ENCODE results near the gene NQO2. TPM values are rescaled to one million over a fixed set of nuclear protein-coding genes. Genes with fewer than 3 reads are reported as not detected.

NQO2 gene
- total and polyA plus RNA-seq, 2 of the 13 experiments (the other 11 are each of a cell fraction or from before 2014, with no cell fraction given): 32.2 to 56.5 TPM

- peak; percentile 79; the same call in 1 of the 2 replicates for TF ChIP-seq ZNF710 (CRISPR knock-in tag; IDR thresholded peaks at IDR 0.05; ENCODE audit: borderline replicate concordance)
- TF ChIP-seq MAX (IDR thresholded peaks at IDR 0.05): peak; percentile 55; the same call in 1 of the 2 replicates
- no peak for TF ChIP-seq ZNF749 (CRISPR knock-in tag; IDR thresholded peaks at IDR 0.05; ENCODE audit: borderline replicate concordance)
- no peak for TF ChIP-seq ZNF446 (CRISPR knock-in tag; IDR thresholded peaks at IDR 0.05)
- TF ChIP-seq IKZF4 (CRISPR knock-in tag; IDR thresholded peaks at IDR 0.05; ENCODE audit: borderline replicate concordance, low read depth, not compliant biosample characterization): no peak
- TF ChIP-seq ZSCAN25 (CRISPR knock-in tag; IDR thresholded peaks at IDR 0.05): no peak
- no peak for TF ChIP-seq HNRNPK (IDR thresholded peaks at IDR 0.05; ENCODE audit: low read depth, low read length, poor library complexity, severe bottlenecking)
- TF ChIP-seq, protein P1, sequence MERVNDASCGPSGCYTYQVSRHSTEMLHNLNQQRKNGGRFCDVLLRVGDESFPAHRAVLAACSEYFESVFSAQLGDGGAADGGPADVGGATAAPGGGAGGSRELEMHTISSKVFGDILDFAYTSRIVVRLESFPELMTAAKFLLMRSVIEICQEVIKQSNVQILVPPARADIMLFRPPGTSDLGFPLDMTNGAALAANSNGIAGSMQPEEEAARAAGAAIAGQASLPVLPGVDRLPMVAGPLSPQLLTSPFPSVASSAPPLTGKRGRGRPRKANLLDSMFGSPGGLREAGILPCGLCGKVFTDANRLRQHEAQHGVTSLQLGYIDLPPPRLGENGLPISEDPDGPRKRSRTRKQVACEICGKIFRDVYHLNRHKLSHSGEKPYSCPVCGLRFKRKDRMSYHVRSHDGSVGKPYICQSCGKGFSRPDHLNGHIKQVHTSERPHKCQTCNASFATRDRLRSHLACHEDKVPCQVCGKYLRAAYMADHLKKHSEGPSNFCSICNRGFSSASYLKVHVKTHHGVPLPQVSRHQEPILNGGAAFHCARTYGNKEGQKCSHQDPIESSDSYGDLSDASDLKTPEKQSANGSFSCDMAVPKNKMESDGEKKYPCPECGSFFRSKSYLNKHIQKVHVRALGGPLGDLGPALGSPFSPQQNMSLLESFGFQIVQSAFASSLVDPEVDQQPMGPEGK (CRISPR knock-in tag; IDR thresholded peaks at IDR 0.05): peak; percentile 53
- TF ChIP-seq ZNF619 (CRISPR knock-in tag; IDR thresholded peaks at IDR 0.05): no peak
- TF ChIP-seq HNRNPUL1 (IDR thresholded peaks at IDR 0.05; ENCODE audit: low read depth, low read length): no peak
- no peak for TF ChIP-seq CBX1 (IDR thresholded peaks at IDR 0.05; ENCODE audit: low read depth)
- no peak for TF ChIP-seq PRMT3 (CRISPR knock-in tag; IDR thresholded peaks at IDR 0.05; ENCODE audit: borderline replicate concordance, low read depth)
- peak; percentile 84 for TF ChIP-seq FOXA3 (CRISPR knock-in tag; IDR thresholded peaks at IDR 0.05)
- TF ChIP-seq, protein P2, sequence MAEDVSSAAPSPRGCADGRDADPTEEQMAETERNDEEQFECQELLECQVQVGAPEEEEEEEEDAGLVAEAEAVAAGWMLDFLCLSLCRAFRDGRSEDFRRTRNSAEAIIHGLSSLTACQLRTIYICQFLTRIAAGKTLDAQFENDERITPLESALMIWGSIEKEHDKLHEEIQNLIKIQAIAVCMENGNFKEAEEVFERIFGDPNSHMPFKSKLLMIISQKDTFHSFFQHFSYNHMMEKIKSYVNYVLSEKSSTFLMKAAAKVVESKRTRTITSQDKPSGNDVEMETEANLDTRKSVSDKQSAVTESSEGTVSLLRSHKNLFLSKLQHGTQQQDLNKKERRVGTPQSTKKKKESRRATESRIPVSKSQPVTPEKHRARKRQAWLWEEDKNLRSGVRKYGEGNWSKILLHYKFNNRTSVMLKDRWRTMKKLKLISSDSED (CRISPR knock-in tag; IDR thresholded peaks at IDR 0.05): no peak
- no peak for TF ChIP-seq MED8 (CRISPR knock-in tag; IDR thresholded peaks at IDR 0.05; ENCODE audit: insufficient replicate concordance)
- no peak for TF ChIP-seq CREB1 (IDR thresholded peaks at IDR 0.05)
- peak; percentile 80 for TF ChIP-seq CREB1 (CRISPR knock-in tag; IDR thresholded peaks at IDR 0.05)
- TF ChIP-seq TBX3 (IDR thresholded peaks at IDR 0.05; ENCODE audit: borderline replicate concordance): peak; percentile 57; the same call in 1 of the 2 replicates
- peak; percentile 13; the same call in 1 of the 2 replicates for TF ChIP-seq KMT2A (CRISPR knock-in tag; IDR thresholded peaks at IDR 0.05)
- TF ChIP-seq TCF7 (IDR thresholded peaks at IDR 0.05; ENCODE audit: low read depth): peak; percentile 88
- TF ChIP-seq YY1 (IDR thresholded peaks at IDR 0.05; ENCODE audit: insufficient read depth, insufficient replicate concordance, low read depth, low read length): no peak
- TF ChIP-seq KLF13 (CRISPR knock-in tag; IDR thresholded peaks at IDR 0.05): no peak
- no peak for TF ChIP-seq GZF1 (CRISPR knock-in tag; IDR thresholded peaks at IDR 0.05)
These were observed 5.9 kb upstream of the NQO2 start (continued) for GRCh38 chr6:2993755-2994317.
